Measurements from ENCODE around the gene RAB11A.

RAB11A gene

GRCh38 chr15:65869126-65869953, at the start of gene RAB11A:
Gene RAB11A, plus strand, starts transcription at chr15:65869491. Its CDS starts 95 bp downstream, at chr15:65869586.
- peak; percentile 98 for DNase-seq

- DNase-seq = peak; percentile 91
These were observed 49.7 kb upstream of the RAB11A start for GRCh38 chr15:65819563-65819960.

- DNase-seq = no peak
These were observed 48.2 kb upstream of the RAB11A start for GRCh38 chr15:65821070-65821469.

GRCh38 chr15:65822316-65822715, 47.0 kb upstream of the RAB11A start:
- DNase-seq = no peak

- peak; percentile 91 for DNase-seq
These were observed 45.1 kb upstream of the RAB11A start for GRCh38 chr15:65824031-65824743.

GRCh38 chr15:65824941-65825544, 44.2 kb upstream of the RAB11A start:
- no peak for DNase-seq

GRCh38 chr15:65827065-65827464, 42.2 kb upstream of the RAB11A start:
- DNase-seq = no peak

GRCh38 chr15:65828585-65828984, 40.7 kb upstream of the RAB11A start:
- no peak for DNase-seq

- peak; percentile 62 for DNase-seq
These were observed 40.0 kb upstream of the RAB11A start for GRCh38 chr15:65829130-65829764.

- no peak for DNase-seq
These were observed 36.5 kb upstream of the RAB11A start for GRCh38 chr15:65832549-65833364.

GRCh38 chr15:65833501-65834205, 35.6 kb upstream of the RAB11A start:
- no peak for DNase-seq

- DNase-seq = no peak
These were observed 34.5 kb upstream of the RAB11A start for GRCh38 chr15:65834603-65835282.

GRCh38 chr15:65835447-65835846, 33.8 kb upstream of the RAB11A start:
- DNase-seq = no peak

- no peak for DNase-seq
These were observed 32.6 kb upstream of the RAB11A start for GRCh38 chr15:65836665-65837064.

GRCh38 chr15:65837301-65838294, 31.7 kb upstream of the RAB11A start:
- DNase-seq = peak; percentile 89

GRCh38 chr15:65839354-65839901, 29.9 kb upstream of the RAB11A start:
- peak; percentile 85 for DNase-seq

GRCh38 chr15:65839985-65840384, 29.3 kb upstream of the RAB11A start:
- no peak for DNase-seq

- no peak for DNase-seq
These were observed 28.0 kb upstream of the RAB11A start for GRCh38 chr15:65841121-65841930.

Measured in OCI-M1 (cell line).